K562 (cell line): ENCODE data around the gene ADM2.

Experiments
- CREB1 ChIP-seq, 2 experiments: sonication (generic) in 1 of 2; formaldehyde crosslinking in 1 of 2; IDR thresholded peaks; 2 replicates each; pipeline versions ENCODE4 v1.6.1 to v1.8.0; 2012 to 2022; ENCODE audit warnings: inconsistent platforms in 1 of 2, mild to moderate bottlenecking in 1 of 2, missing genetic modification reagents in 1 of 2, moderate library complexity in 1 of 2
- CTCF ChIP-seq, 3 experiments: IDR thresholded peaks in 2 of 3; conservative IDR thresholded peaks in 1 of 3; 2 replicates each; pipeline ENCODE4 v1.5.1; 2011 to 2012; ENCODE audit warnings: low read length in 3 of 3, mild to moderate bottlenecking in 3 of 3, control low read depth in 2 of 3, improper control_type of control experiment in 1 of 3, inconsistent platforms in 1 of 3, low read depth in 1 of 3, mixed read lengths in 1 of 3, moderate library complexity in 1 of 3; ENCODE audit not compliant: insufficient read depth in 2 of 3
- ELF4 ChIP-seq: fragments of 450-650 bp; formaldehyde crosslinking; IDR thresholded peaks from 2 replicates; pipeline ENCODE4 v1.4.0; 2022; ENCODE audit warnings: missing genetic modification characterization
- JUNB ChIP-seq: fragments of 450-650 bp; formaldehyde crosslinking; conservative IDR thresholded peaks from 2 replicates; pipeline ENCODE4 v1.4.0; 2020; ENCODE audit warnings: mild to moderate bottlenecking
- MAX ChIP-seq: sonication (generic); formaldehyde crosslinking; IDR thresholded peaks from 2 replicates; pipeline ENCODE4 v1.9.0; 2022; ENCODE audit warnings: mild to moderate bottlenecking, missing genetic modification reagents
- NFIC ChIP-seq: fragments of 450-650 bp; IDR thresholded peaks from 2 replicates; pipeline ENCODE4 v1.6.1; 2017; ENCODE audit warnings: mild to moderate bottlenecking, inconsistent platforms
- NFRKB ChIP-seq: fragments of 450-650 bp; IDR thresholded peaks from 2 replicates; pipeline ENCODE4 v1.6.1; 2016; ENCODE audit warnings: low read depth
- POU5F1 ChIP-seq: fragments of 150-350 bp; IDR thresholded peaks from 2 replicates; pipeline ENCODE4 v1.6.1; 2014; ENCODE audit warnings: borderline replicate concordance, low read length, low read depth, mild to moderate bottlenecking; ENCODE audit not compliant: partially characterized antibody
- SREBF2 ChIP-seq: sonication (generic); formaldehyde crosslinking; IDR thresholded peaks from 2 replicates; pipeline ENCODE4 v1.4.0; 2020; ENCODE audit warnings: mild to moderate bottlenecking, missing genetic modification reagents
- TAF15 ChIP-seq: fragments of 200-400 bp; formaldehyde crosslinking; IDR thresholded peaks from 2 replicates; pipeline ENCODE4 v1.6.1; 2017; ENCODE audit warnings: mild to moderate bottlenecking, low read depth, low read length, moderate library complexity
- TCF7 ChIP-seq: sonication (generic); IDR thresholded peaks from 2 replicates; pipeline ENCODE4 v1.6.1; 2016; ENCODE audit warnings: antibody characterized with exemption, borderline replicate concordance
- ZKSCAN1 ChIP-seq: fragments of 150-350 bp; IDR thresholded peaks from 2 replicates; pipeline ENCODE4 v1.6.1; 2016; ENCODE audit warnings: low read depth, low read length
- ZNF12 ChIP-seq: sonication (generic); formaldehyde crosslinking; IDR thresholded peaks from 2 replicates; pipeline ENCODE4 v1.4.0; 2020; ENCODE audit warnings: mild to moderate bottlenecking, missing genetic modification reagents

- TF ChIP-seq ELF4 (CRISPR knock-in tag) (no peak), POU5F1 (no peak), ZNF12 (no peak), CTCF (IDR thresholded peaks at IDR 0.05 in 2 of 3, conservative IDR thresholded peaks at IDR 0.05 in 1 of 3; ENCODE audit: insufficient read depth in 2 of 3, low read depth in 1 of 3, low read length in 3 of 3) (no peak), TCF7 (no peak), JUNB (CRISPR knock-in tag) (no peak), SREBF2 (CRISPR knock-in tag) (no peak), MAX (CRISPR knock-in tag) (no peak), ZKSCAN1 (no peak), CREB1 (IDR thresholded peaks at IDR 0.05) (no peak), CREB1 (CRISPR knock-in tag; IDR thresholded peaks at IDR 0.05) (no peak), NFIC (no peak), TAF15 (no peak), NFRKB (no peak)
Observed at GRCh38 chr22:50516068-50516467, 34.7 kb downstream of the ADM2 start.
